Ovary (tissue), 9 donors: ENCODE data around the gene ITGB7. TPM values are rescaled to one million over a fixed set of nuclear protein-coding genes. Genes with fewer than 3 reads are reported as not detected.

Source experiments
- DNase-seq, 5 donors: peaks; one replicate each; pipeline ENCODE4 v3.0.0-alpha.2; 2019 to 2020
- H3K27ac ChIP-seq, 2 donors: fragments of 200-600 bp; one replicate each; pipeline versions ENCODE4 v1.5.1 to v1.8.0; 2019 to 2022
- H3K27me3 ChIP-seq: fragments of 200-600 bp; one replicate; pipeline ENCODE4 v1.8.0; 2022
- H3K36me3 ChIP-seq: fragments of 200-600 bp; sonication (generic); one replicate; pipeline ENCODE4 v1.5.1; 2019
- H3K4me1 ChIP-seq: one replicate; pipeline ENCODE4 v1.8.1; 2013; ENCODE audit warnings: mild to moderate bottlenecking, moderate library complexity; ENCODE audit not compliant: insufficient read depth
- H3K4me3 ChIP-seq: fragments of 200-600 bp; sonication (generic); one replicate; pipeline ENCODE4 v1.5.1; 2017
- H3K9me3 ChIP-seq, 2 donors: fragments of 200-600 bp in 1 of 2; sonication (generic) in 1 of 2; one replicate each; pipeline versions ENCODE4 v1.5.1 to v1.8.1; 2013 to 2019; ENCODE audit warnings: mild to moderate bottlenecking in 1 of 2, moderate library complexity in 1 of 2
- EP300 ChIP-seq: sonication (generic); formaldehyde crosslinking; IDR thresholded peaks from one replicate; pipeline ENCODE4 v1.6.1; 2017; ENCODE audit warnings: antibody characterized with exemption
- POLR2A ChIP-seq: fragments of 450-650 bp; IDR thresholded peaks from one replicate; pipeline ENCODE4 v1.6.1; 2017; ENCODE audit warnings: antibody characterized with exemption, mild to moderate bottlenecking, moderate library complexity
- WGBS, 3 donors: extraction: QIAGEN DNeasy Blood & Tissue Kit in 1 of 3; methylation state at CpG; one replicate each; pipeline versions ENCODE4 v1.1.5 to v1.1.7; 2013 to 2017; 5-methylcytosine and 5-hydroxymethylcytosine counted together
- intact Hi-C, 4 donors: fragments of 100-400 bp; cut with DNase I; formaldehyde crosslinking; loops; one replicate each; pipeline versions ENCODE4 v1.11.0 to v1.15.1; 2022 to 2023
- polyA plus RNA-seq, 2 donors: library from polyadenylated mRNA; stranded (reverse); fragments of 200-250 nt in 1 of 2; fragments of 350-450 nt in 1 of 2; fragmentation: Illumina TruSeq in 1 of 2; extraction: RNeasy Lipid Tissue Mini Kit (QIAGEN cat#74804) in 1 of 2; gene quantifications; one replicate each; pipeline ENCODE4 v1.2.3, GENCODE V29; 2013 to 2014
- total RNA-seq, 7 donors: library from RNA; depleted of rRNA in 2 of 7; stranded (reverse); fragments of >200 nt in 2 of 7; fragmentation: NEBNext Ultra II Directional in 3 of 7; extraction: Animal tissue kit (Norgen Biotek cat#: 25700) in 3 of 7; gene quantifications; one replicate each; pipeline versions ENCODE4 v1.1.0 to v1.2.4, GENCODE V29; 2016 to 2023
- TF ChIP-seq, protein P1 (sequence below), 3 donors: fragments of 450-650 bp in 2 of 3; fragments of 200-600 bp in 1 of 3; IDR thresholded peaks; one replicate each; pipeline versions ENCODE4 v1.5.1 to v1.8.0; 2016 to 2022; ENCODE audit warnings: antibody characterized with exemption in 3 of 3, mild to moderate bottlenecking in 1 of 3
- donor health status: DM: no; HTN: no; CAD: no; lungs with moderate emphysema.
- donor health status: DM: no; HTN: no; CAD: no.
- donor health status: Bipolar disorder and iron deficiency.
- donor health status: DM: yes; HTN: yes; CAD: no.
- donor health status: DM: no; HTN: no; CAD: no.
- donor health status: DM: yes; HTN: yes; CAD: no.

ITGB7 gene
- total and polyA plus RNA-seq, 9 donors = 0.45 to 3.1 (median 1.7) TPM

DNA sequence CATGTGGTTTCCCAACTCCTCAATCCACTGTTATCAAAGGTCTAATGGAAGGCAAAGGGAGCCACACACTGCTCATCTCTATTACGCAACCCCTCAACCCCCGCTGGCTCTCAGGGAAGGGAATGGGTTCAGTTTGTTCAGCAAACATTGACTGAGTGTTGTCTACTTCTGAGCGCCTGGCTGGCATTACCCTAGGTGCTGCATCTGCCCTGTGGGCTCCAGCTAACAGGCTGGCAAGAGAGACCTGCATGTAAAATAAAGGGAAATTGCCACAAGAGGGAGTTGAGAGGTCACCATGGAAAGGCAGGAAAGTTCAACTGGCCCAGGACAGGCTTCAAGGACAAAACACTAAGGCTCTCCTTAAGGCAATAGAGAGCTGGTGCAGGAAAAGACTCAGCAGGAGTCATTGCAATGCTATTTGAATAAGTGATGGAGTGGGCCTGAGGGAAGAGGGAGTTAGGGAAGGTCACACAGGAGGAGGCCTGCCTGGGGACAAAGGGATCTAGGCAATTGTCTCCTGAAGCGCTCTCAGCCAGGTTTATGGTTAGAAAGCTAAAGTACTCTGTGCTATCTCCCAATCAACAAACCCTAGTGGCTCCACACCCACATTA is 32.1 kb downstream of the ITGB7 start:
- H3K4me1 ChIP-seq = peaks cover 3% of the 10 kb centered on the region
- no peak overlapping the region for H3K27ac ChIP-seq
- intact Hi-C loops = no loop called here
- H3K9me3 ChIP-seq = no peaks in the 10 kb centered on the region
- no peak for DNase-seq
- no peak overlapping the region for H3K4me3 ChIP-seq
- TF ChIP-seq POLR2A = no peak
- TF ChIP-seq EP300 = no peak
- TF ChIP-seq, protein P1, sequence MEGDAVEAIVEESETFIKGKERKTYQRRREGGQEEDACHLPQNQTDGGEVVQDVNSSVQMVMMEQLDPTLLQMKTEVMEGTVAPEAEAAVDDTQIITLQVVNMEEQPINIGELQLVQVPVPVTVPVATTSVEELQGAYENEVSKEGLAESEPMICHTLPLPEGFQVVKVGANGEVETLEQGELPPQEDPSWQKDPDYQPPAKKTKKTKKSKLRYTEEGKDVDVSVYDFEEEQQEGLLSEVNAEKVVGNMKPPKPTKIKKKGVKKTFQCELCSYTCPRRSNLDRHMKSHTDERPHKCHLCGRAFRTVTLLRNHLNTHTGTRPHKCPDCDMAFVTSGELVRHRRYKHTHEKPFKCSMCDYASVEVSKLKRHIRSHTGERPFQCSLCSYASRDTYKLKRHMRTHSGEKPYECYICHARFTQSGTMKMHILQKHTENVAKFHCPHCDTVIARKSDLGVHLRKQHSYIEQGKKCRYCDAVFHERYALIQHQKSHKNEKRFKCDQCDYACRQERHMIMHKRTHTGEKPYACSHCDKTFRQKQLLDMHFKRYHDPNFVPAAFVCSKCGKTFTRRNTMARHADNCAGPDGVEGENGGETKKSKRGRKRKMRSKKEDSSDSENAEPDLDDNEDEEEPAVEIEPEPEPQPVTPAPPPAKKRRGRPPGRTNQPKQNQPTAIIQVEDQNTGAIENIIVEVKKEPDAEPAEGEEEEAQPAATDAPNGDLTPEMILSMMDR (IDR thresholded peaks at IDR 0.05) = no peak
- no peaks in the 10 kb centered on the region for H3K36me3 ChIP-seq
- 85 to 93% (median 85%) methylated on average over 4 of the region's 4 CpGs for WGBS, 3 donors
- no peaks in the 10 kb centered on the region for H3K27me3 ChIP-seq

DNA sequence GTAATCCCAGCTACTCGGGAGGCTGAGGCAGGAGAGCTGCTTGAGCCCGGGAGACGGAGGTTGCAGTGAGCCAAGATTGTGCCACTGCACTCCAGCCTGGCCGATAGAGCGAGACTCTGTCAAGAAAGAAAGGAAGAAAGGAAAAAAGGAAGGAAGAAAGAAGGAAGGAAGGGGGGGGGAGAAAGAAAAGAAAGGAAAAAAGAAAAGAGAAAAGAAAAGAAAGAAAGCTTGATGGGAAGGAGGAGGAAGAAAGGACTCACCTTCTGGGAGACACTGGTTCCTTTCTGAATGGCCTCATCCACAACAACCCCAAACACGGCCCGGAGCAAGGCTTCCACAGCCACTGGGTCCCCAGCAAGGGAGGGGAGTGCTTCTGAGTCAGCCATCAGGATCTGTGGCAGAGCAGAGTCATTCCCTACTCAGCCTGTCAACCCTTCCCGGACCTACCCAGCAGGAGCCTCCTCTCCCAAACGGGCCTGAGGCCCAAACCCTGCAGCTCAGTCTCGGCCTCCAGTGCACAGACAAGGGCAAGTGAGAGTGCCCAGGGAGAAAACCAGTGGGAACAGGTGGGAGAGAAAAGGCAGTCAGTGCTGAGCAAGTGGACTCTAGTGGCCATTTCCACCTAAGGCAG is 33.9 kb downstream of the ITGB7 start:
- TF ChIP-seq POLR2A (no peak), EP300 (no peak)
- TF ChIP-seq, protein P1 (IDR thresholded peaks at IDR 0.05) = no peak
- no peak overlapping the region for H3K27ac ChIP-seq
- peaks cover 3% of the 10 kb centered on the region for H3K4me1 ChIP-seq
- 88 to 91% (median 89%) methylated on average over 10 of the region's 10 CpGs for WGBS, 3 donors
- H3K9me3 ChIP-seq = no peaks in the 10 kb centered on the region
- intact Hi-C loops = no loop called here
- H3K4me3 ChIP-seq = no peak overlapping the region
- H3K36me3 ChIP-seq = no peaks in the 10 kb centered on the region
- DNase-seq = no peak
- H3K27me3 ChIP-seq = no peaks in the 10 kb centered on the region

DNA sequence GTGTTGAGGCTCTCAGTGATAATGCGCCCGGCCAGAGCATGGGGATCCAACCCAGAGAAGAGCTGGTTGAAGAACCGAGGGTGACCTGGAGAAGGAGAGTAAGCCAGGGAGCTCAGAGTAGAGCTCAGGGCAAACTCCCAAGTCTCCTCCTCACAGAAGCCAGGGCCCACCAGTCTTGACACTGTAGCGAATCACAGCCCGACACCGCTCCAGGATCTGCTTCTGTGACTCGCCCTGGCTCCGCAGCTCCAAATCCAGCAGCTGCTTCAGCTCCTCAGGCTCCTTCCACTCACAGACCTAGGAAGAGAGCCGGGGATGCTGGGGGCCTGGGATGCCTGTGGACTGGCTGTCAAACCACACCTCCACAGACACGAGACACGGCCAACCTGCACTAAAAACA is 34.7 kb downstream of the ITGB7 start:
- H3K9me3 ChIP-seq = no peaks in the 10 kb centered on the region
- no peaks in the 10 kb centered on the region for H3K27me3 ChIP-seq
- intact Hi-C loops = no loop called here
- TF ChIP-seq POLR2A = no peak
- no peak for TF ChIP-seq EP300
- TF ChIP-seq, protein P1 (IDR thresholded peaks at IDR 0.05) = no peak
- no peak for DNase-seq
- no peaks in the 10 kb centered on the region for H3K36me3 ChIP-seq
- H3K4me3 ChIP-seq = no peak overlapping the region
- H3K4me1 ChIP-seq = peaks cover 3% of the 10 kb centered on the region
- 53 to 72% (median 67%) methylated on average over 11 of the region's 11 CpGs for WGBS, 3 donors
- H3K27ac ChIP-seq = no peak overlapping the region

DNA sequence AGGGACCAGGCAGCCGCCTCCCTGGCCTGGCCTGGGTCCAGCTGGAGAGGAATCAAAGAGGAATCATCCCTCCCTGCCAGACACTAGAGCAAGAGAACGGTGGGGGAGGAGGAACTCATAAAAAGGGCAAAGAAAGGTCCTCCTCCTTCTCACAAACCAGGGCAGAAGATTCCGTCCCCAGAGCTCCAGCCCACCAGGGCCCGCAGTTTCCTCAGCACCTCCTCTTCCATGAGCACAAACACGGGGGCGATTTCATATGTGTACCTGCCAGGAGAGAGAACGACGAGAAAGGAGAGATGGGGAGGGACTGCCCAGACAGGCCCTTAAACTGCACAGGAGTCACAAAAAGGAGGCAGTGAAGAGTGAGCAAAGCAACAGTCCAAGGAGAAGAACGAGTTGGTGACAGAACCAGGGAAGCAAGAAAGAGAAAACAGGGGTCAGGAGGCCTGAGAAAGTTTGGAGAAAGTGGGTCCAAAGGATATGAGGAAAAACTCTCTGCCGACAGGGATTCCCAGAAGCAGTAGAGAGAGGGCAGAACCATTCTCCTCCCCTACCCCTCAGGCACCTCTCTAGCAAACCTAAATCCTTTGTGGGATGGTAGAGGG is 35.2 kb downstream of the ITGB7 start:
- intact Hi-C loops = no loop called here
- Histone ChIP-seq H3K36me3 (no peaks in the 10 kb centered on the region), H3K9me3 (no peaks in the 10 kb centered on the region), H3K4me3 (no peak overlapping the region), H3K4me1 (peaks cover 3% of the 10 kb centered on the region), H3K27ac (no peak overlapping the region), H3K27me3 (no peaks in the 10 kb centered on the region)
- 25 to 42% (median 38%) methylated on average over 10 of the region's 10 CpGs for WGBS, 3 donors
- TF ChIP-seq EP300 = no peak
- DNase-seq = no peak
